HG02588 (cell line): ENCODE data around the gene SCN7A.

Source experiments
- ATAC-seq: cut with Tn5 transposase; IDR thresholded peaks from one replicate; pipeline ENCODE4 v1.9.1; 2021; ENCODE audit warnings: mild to moderate bottlenecking, moderate library complexity; ENCODE audit not compliant: unreplicated experiment

The SCN7A gene

GRCh38 chr2:166405569-166405926 is 88.5 kb downstream of the SCN7A start:
- ATAC-seq, result no peak

- ATAC-seq, result no peak
Measured at GRCh38 chr2:166404831-166405568, 89.0 kb downstream of the SCN7A start.

- no peak for ATAC-seq
Measured at GRCh38 chr2:166394245-166394644, 99.8 kb downstream of the SCN7A start.

GRCh38 chr2:166393008-166393407 is 101.0 kb downstream of the SCN7A start:
- ATAC-seq, result no peak

GRCh38 chr2:166388481-166389070 is 105.5 kb downstream of the SCN7A start:
- ATAC-seq, result no peak

- ATAC-seq, result no peak
Measured at GRCh38 chr2:166385313-166385712, 108.7 kb downstream of the SCN7A start.

GRCh38 chr2:166384774-166385173 is 109.3 kb downstream of the SCN7A start:
- no peak for ATAC-seq

- ATAC-seq, result no peak
Measured at GRCh38 chr2:166382448-166382847, 111.6 kb downstream of the SCN7A start.

GRCh38 chr2:166380615-166381014 is 113.4 kb downstream of the SCN7A start:
- no peak for ATAC-seq

- no peak for ATAC-seq
Measured at GRCh38 chr2:166376873-166377272, 117.2 kb downstream of the SCN7A start.

- ATAC-seq, result no peak
Measured at GRCh38 chr2:166376488-166376828, 117.6 kb downstream of the SCN7A start.

- ATAC-seq, result peak; percentile 48
Measured at GRCh38 chr2:166375736-166376487, 118.1 kb downstream of the SCN7A start, which contains the start of gene SCN9A. Gene SCN9A, minus strand, starts transcription at chr2:166375944. Its CDS starts 64,188 bp downstream, at chr2:166311756.

- peak; percentile 34 for ATAC-seq
Measured at GRCh38 chr2:166375195-166375735, 118.8 kb downstream of the SCN7A start.

GRCh38 chr2:166373951-166374350 is 120.1 kb downstream of the SCN7A start:
- ATAC-seq, result no peak

- no peak for ATAC-seq
Measured at GRCh38 chr2:166373539-166373938, 120.5 kb downstream of the SCN7A start.

- no peak for ATAC-seq
Measured at GRCh38 chr2:166373105-166373504, 120.9 kb downstream of the SCN7A start.

- no peak for ATAC-seq
Measured at GRCh38 chr2:166372046-166372445, 122.0 kb downstream of the SCN7A start.

GRCh38 chr2:166365803-166366420 is 128.1 kb downstream of the SCN7A start:
- ATAC-seq, result no peak

- ATAC-seq, result no peak
Measured at GRCh38 chr2:166365239-166365638, 128.8 kb downstream of the SCN7A start.

GRCh38 chr2:166364476-166365161 is 129.4 kb downstream of the SCN7A start:
- ATAC-seq, result no peak
